HEK293T (cell line): ENCODE measurements around the gene CDK14.

ENCODE experiments used
- CTCF ChIA-PET: fragments of 350-600 bp; formaldehyde crosslinking; extraction: SDS; loops from one replicate; lab custom pipeline; 2021; ENCODE audit warnings: antibody characterized with exemption, inconsistent platforms; lab: Yijun Ruan, JAX
- POLR2A ChIA-PET: fragments of 350-600 bp; formaldehyde crosslinking; extraction: SDS; loops from one replicate; lab custom pipeline; 2020; ENCODE audit warnings: antibody characterized with exemption, inconsistent platforms; lab: Yijun Ruan, JAX
- DNase-seq: peaks from one replicate; pipeline ENCODE4 v3.0.0; 2012; ENCODE audit warnings: mixed read lengths; ENCODE audit errors: extremely low spot score
- ARNT ChIP-seq: fragments of 450-650 bp; IDR thresholded peaks from 2 replicates; pipeline ENCODE4 v1.6.1; 2017; ENCODE audit warnings: mild to moderate bottlenecking
- BHLHE40 ChIP-seq: fragments of 450-650 bp; IDR thresholded peaks from 2 replicates; pipeline ENCODE4 v1.6.1; 2016; ENCODE audit warnings: mild to moderate bottlenecking, moderate library complexity, borderline replicate concordance
- CTBP1 ChIP-seq: fragments of 450-650 bp; IDR thresholded peaks from 2 replicates; pipeline ENCODE4 v1.6.1; 2016; ENCODE audit warnings: borderline replicate concordance
- ELF4 ChIP-seq: fragments of 450-650 bp; IDR thresholded peaks from 2 replicates; pipeline ENCODE4 v1.6.1; 2017; ENCODE audit warnings: antibody characterized with exemption
- FOXA1 ChIP-seq: fragments of 450-650 bp; IDR thresholded peaks from 2 replicates; pipeline ENCODE4 v1.6.1; 2016; ENCODE audit warnings: mild to moderate bottlenecking
- FOXK2 ChIP-seq: fragments of 450-650 bp; IDR thresholded peaks from 2 replicates; pipeline ENCODE4 v1.6.1; 2016; ENCODE audit warnings: mild to moderate bottlenecking
- FOXM1 ChIP-seq: fragments of 450-650 bp; IDR thresholded peaks from 2 replicates; pipeline ENCODE4 v1.6.1; 2017; ENCODE audit warnings: mild to moderate bottlenecking, borderline replicate concordance
- HDGF ChIP-seq: fragments of 450-650 bp; IDR thresholded peaks from 2 replicates; pipeline ENCODE4 v1.6.1; 2017; ENCODE audit warnings: antibody characterized with exemption, borderline replicate concordance
- L3MBTL2 ChIP-seq: fragments of 450-650 bp; conservative IDR thresholded peaks from 2 replicates; pipeline ENCODE4 v1.6.1; 2016; ENCODE audit warnings: mild to moderate bottlenecking
- LEF1 ChIP-seq: fragments of 450-650 bp; IDR thresholded peaks from 2 replicates; pipeline ENCODE4 v1.6.1; 2017; ENCODE audit warnings: mild to moderate bottlenecking, borderline replicate concordance
- NFRKB ChIP-seq: fragments of 450-650 bp; IDR thresholded peaks from 2 replicates; pipeline ENCODE4 v1.6.1; 2016; ENCODE audit warnings: mild to moderate bottlenecking, moderate library complexity
- PKNOX1 ChIP-seq: fragments of 450-650 bp; IDR thresholded peaks from 2 replicates; pipeline ENCODE4 v1.6.1; 2016
- SP1 ChIP-seq: fragments of 450-650 bp; IDR thresholded peaks from 2 replicates; pipeline ENCODE4 v1.6.1; 2017
- SUZ12 ChIP-seq: fragments of 450-650 bp; IDR thresholded peaks from 2 replicates; pipeline ENCODE4 v1.6.1; 2016; ENCODE audit warnings: mild to moderate bottlenecking
- TARDBP ChIP-seq: fragments of 450-650 bp; IDR thresholded peaks from 2 replicates; pipeline ENCODE4 v1.6.1; 2016
- ZNF384 ChIP-seq: fragments of 450-650 bp; IDR thresholded peaks from 2 replicates; pipeline ENCODE4 v1.6.1; 2016

CDK14 gene

GRCh38 chr7:91041141-91041540, 445.0 kb downstream of the CDK14 start:
- ChIA-PET CTCF (no interaction called here), POLR2A (no interaction called here)
- no peak for DNase-seq
- TF ChIP-seq CTBP1 (no peak), NFRKB (no peak), LEF1 (no peak), FOXM1 (no peak), TARDBP (no peak), FOXA1 (no peak), BHLHE40 (no peak), HDGF (no peak), PKNOX1 (no peak), SUZ12 (no peak), ELF4 (no peak), L3MBTL2 (no peak), ARNT (no peak), FOXK2 (no peak), SP1 (no peak), ZNF384 (no peak)

GRCh38 chr7:91041901-91042484, 445.9 kb downstream of the CDK14 start:
- ChIA-PET CTCF (no interaction called here), POLR2A (no interaction called here)
- DNase-seq = no peak
- TF ChIP-seq LEF1 (no peak), FOXM1 (no peak), SP1 (no peak), ARNT (no peak), NFRKB (no peak), SUZ12 (no peak), ZNF384 (no peak), FOXK2 (no peak)

GRCh38 chr7:91043186-91043585, 447.1 kb downstream of the CDK14 start:
- no peak for DNase-seq
- TF ChIP-seq ARNT = no peak
- no peak for TF ChIP-seq L3MBTL2
- no peak for TF ChIP-seq FOXM1
- TF ChIP-seq ZNF384 = no peak
- no peak for TF ChIP-seq FOXA1
- TF ChIP-seq SP1 = no peak
- TF ChIP-seq LEF1 = no peak
- TF ChIP-seq BHLHE40 = no peak
- CTCF ChIA-PET = no interaction called here
- POLR2A ChIA-PET = no interaction called here

GRCh38 chr7:91043924-91044645, 448.0 kb downstream of the CDK14 start:
- POLR2A ChIA-PET = no interaction called here
- TF ChIP-seq LEF1 (no peak), SUZ12 (no peak), SP1 (no peak), FOXA1 (no peak), ZNF384 (no peak), FOXM1 (no peak), L3MBTL2 (no peak), CTBP1 (no peak), TARDBP (no peak), PKNOX1 (no peak), NFRKB (no peak), ELF4 (no peak), HDGF (no peak), FOXK2 (no peak), BHLHE40 (no peak), ARNT (no peak)
- no peak for DNase-seq
- CTCF ChIA-PET = interaction anchor here (2.0 kb wide), 1 partner anchor 589 kb away, joined by 6 read pairs; no protein-coding TSS in a partner anchor

- TF ChIP-seq ZNF384 (no peak), FOXM1 (no peak), FOXK2 (no peak), LEF1 (no peak)
- ChIA-PET CTCF (interaction anchor here (2.0 kb wide), 1 partner anchor 590 kb away, joined by 6 read pairs; no protein-coding TSS in a partner anchor), POLR2A (no interaction called here)
- no peak for DNase-seq
Observed at GRCh38 chr7:91045606-91046005, 449.5 kb downstream of the CDK14 start.

- ChIA-PET CTCF (interaction anchor here (1.0 kb wide), 1 partner anchor 591 kb away, joined by 3 read pairs; no protein-coding TSS in a partner anchor), POLR2A (no interaction called here)
- TF ChIP-seq FOXK2 = no peak
- TF ChIP-seq L3MBTL2 = no peak
- no peak for TF ChIP-seq PKNOX1
- TF ChIP-seq LEF1 = no peak
- no peak for TF ChIP-seq ELF4
- no peak for TF ChIP-seq SP1
- TF ChIP-seq ARNT = no peak
- TF ChIP-seq SUZ12 = no peak
- no peak for TF ChIP-seq ZNF384
- TF ChIP-seq FOXA1 = no peak
- TF ChIP-seq BHLHE40 = no peak
- no peak for TF ChIP-seq CTBP1
- TF ChIP-seq FOXM1 = no peak
- TF ChIP-seq TARDBP = no peak
- no peak for TF ChIP-seq NFRKB
- no peak for TF ChIP-seq HDGF
- DNase-seq = no peak
Observed at GRCh38 chr7:91046322-91047089, 450.4 kb downstream of the CDK14 start.
